NCI-H1105 (cell line): Measurements from ENCODE around the gene TAF15.
A peak's percentile ranks its signal among the peaks of the same experiment; 100 is the strongest.

Source experiments
- DNase-seq: peaks from one replicate; lab custom pipeline; 2025; lab: John Stamatoyannopoulos, UW

TAF15 gene

GRCh38 chr17:35821308-35821707 is 12.0 kb downstream of the TAF15 start:
- DNase-seq: no peak

GRCh38 chr17:35825206-35825605 is 15.9 kb downstream of the TAF15 start:
- no peak for DNase-seq

- DNase-seq: no peak
Observed at GRCh38 chr17:35841101-35841500, 31.8 kb downstream of the TAF15 start.

- DNase-seq: no peak
Observed at GRCh38 chr17:35841505-35841904, 32.2 kb downstream of the TAF15 start.

GRCh38 chr17:35842239-35842638 is 33.0 kb downstream of the TAF15 start:
- DNase-seq: no peak

- DNase-seq: no peak
Observed at GRCh38 chr17:35843698-35844097, 34.4 kb downstream of the TAF15 start.

GRCh38 chr17:35844547-35844946 is 35.3 kb downstream of the TAF15 start:
- no peak for DNase-seq

- DNase-seq: no peak
Observed at GRCh38 chr17:35846055-35846809, 36.9 kb downstream of the TAF15 start.

- no peak for DNase-seq
Observed at GRCh38 chr17:35847006-35847405, 37.7 kb downstream of the TAF15 start.

GRCh38 chr17:35847633-35848373 is 38.5 kb downstream of the TAF15 start:
- no peak for DNase-seq

- peak; percentile 34 for DNase-seq
Observed at GRCh38 chr17:35849469-35850348, 40.4 kb downstream of the TAF15 start.

GRCh38 chr17:35855965-35856364 is 46.7 kb downstream of the TAF15 start:
- DNase-seq: no peak

- DNase-seq: no peak
Observed at GRCh38 chr17:35856603-35857002, 47.3 kb downstream of the TAF15 start.

- no peak for DNase-seq
Observed at GRCh38 chr17:35864853-35865252, 55.6 kb downstream of the TAF15 start.

GRCh38 chr17:35865412-35866340 is 56.4 kb downstream of the TAF15 start:
- DNase-seq: no peak

- no peak for DNase-seq
Observed at GRCh38 chr17:35866341-35866950, 57.2 kb downstream of the TAF15 start.

GRCh38 chr17:35867574-35867973 is 58.3 kb downstream of the TAF15 start:
- no peak for DNase-seq

GRCh38 chr17:35868737-35869136 is 59.5 kb downstream of the TAF15 start, which contains the start of gene HEATR9:
Gene HEATR9 (minus strand): TSS chr17:35868891. CDS start chr17:35868742, 149 bp downstream.
- no peak for DNase-seq

- no peak for DNase-seq
Observed at GRCh38 chr17:35870906-35871819, 61.9 kb downstream of the TAF15 start.
